ENCODE measurements around the gene CCDC24.

DNA sequence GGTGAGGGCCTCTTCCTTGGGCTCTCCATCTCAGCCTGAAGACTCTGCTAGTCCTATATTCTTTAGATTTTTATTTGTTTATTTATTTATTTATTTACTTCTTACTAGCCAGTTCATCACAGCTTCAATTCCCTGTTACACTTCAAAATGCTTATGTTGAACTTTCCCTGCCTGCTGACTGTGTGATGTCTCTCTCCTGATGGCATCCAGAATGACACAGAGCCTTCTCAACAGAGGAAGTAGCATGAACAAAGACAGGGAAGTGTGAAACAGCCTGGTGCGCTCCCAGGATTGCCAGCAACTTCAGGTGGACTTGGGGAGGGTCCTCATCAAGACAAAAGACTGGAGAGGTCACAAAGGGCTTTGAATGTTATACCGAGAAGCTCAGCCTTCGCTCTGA lies 49.0 kb upstream of the CCDC24 start:
- TF ChIP-seq POLR2A (IDR thresholded peaks at IDR 0.05; ENCODE audit: low read length) (no peak), GATA1 (IDR thresholded peaks at IDR 0.05; ENCODE audit: low read depth, low read length) (no peak)
